Measurements from ENCODE around the gene TMEM91.

DNA sequence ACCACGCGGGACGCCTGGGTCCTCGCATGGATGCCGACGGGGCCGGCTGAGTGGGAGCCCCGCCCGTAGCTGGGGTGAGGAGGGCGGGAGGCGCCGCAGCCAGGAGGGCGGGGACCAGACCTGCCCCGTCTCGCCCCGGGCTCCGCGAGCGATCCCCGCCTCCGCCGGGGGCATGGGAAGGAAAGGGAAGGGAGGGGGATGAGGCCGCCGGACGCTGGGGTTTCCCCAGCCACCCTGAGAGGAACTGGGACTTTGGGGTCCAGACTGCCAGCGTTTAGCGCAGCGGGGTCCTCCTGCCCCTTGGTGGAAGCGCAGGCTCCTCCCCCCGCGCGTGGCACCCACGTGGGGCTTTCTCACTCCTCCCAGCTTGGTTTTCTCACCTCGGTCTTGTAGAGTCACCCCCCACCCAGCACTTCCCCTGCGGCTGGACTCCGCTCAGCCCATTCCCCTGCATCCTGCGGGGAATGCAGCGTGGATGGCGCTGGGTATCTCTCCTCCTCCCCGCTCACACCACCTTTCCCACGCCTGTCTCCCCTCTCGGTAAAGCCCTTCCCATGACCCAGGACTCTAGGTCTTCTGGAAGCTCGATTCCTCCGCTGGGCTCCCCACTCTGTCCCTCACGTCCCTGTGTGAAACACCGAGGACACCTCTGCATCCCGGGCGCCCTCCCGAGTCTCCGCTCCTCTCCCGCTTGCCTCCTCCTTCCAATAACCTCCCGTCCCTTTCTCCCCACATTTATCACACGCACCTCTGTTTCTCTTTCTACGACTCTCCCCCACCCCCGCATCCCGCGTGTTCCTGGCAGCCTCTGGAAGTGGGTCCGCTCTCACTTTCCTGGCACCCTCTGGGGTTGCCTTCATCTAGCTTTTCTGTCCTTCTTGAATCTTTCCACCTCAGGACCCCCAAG, 24.7 kb upstream of the TMEM91 start:
- no peak for TF ChIP-seq CTCF (conservative IDR thresholded peaks at IDR 0.05; ENCODE audit: low read length)
- TF ChIP-seq EZH2phosphoT487 (IDR thresholded peaks at IDR 0.05; ENCODE audit: borderline replicate concordance): no peak

All from Loucy (cell line).